PC-3 (cell line): ENCODE measurements around the gene DGUOK.

Experiments
- CTCF ChIP-seq: fragments of 300-600 bp; sonication (generic); conservative IDR thresholded peaks from 2 replicates; pipeline ENCODE4 v1.5.1; 2017; ENCODE audit warnings: antibody characterized with exemption, low read depth, mild to moderate bottlenecking, low read length
- EZH2phosphoT487 ChIP-seq: fragments of 300-600 bp; sonication (generic); IDR thresholded peaks from 2 replicates; pipeline ENCODE4 v1.6.1; 2018; ENCODE audit warnings: mild to moderate bottlenecking, antibody characterized with exemption, low read length, borderline replicate concordance

- TF ChIP-seq EZH2phosphoT487, result no peak
- no peak for TF ChIP-seq CTCF
Measured at GRCh38 chr2:73916666-73917065, 10.0 kb upstream of the DGUOK start.
